K562 (cell line): Measurements from ENCODE around the gene PPP1R13L.
A peak's percentile ranks its signal among the peaks of the same experiment; 100 is the strongest.

ENCODE experiments used
- JUND ChIP-seq, 2 experiments: IDR thresholded peaks; 2 replicates in 1 of 2; 3 replicates in 1 of 2; pipeline ENCODE4 v1.6.1; 2011; ENCODE audit warnings: borderline replicate concordance in 2 of 2, low read depth in 2 of 2, low read length in 2 of 2, improper control_type of control experiment in 1 of 2, missing biosample characterization in 1 of 2, missing genetic modification characterization in 1 of 2, missing genetic modification reagents in 1 of 2
- KLF10 ChIP-seq: fragments of 250-450 bp; sonication (Bioruptor Pico); IDR thresholded peaks from 2 replicates; pipeline ENCODE4 v1.6.1; 2021; ENCODE audit warnings: matching md5 sums
- NFYB ChIP-seq: IDR thresholded peaks from 2 replicates; pipeline ENCODE4 v1.6.1; 2011; ENCODE audit warnings: mild to moderate bottlenecking, moderate library complexity; ENCODE audit not compliant: insufficient read length; ENCODE audit errors: extremely low read depth
- RB1 ChIP-seq: fragments of 450-650 bp; IDR thresholded peaks from 2 replicates; pipeline ENCODE4 v1.6.1; 2017; ENCODE audit warnings: low read depth, mild to moderate bottlenecking
- TCF7L2 ChIP-seq: fragments of 150-350 bp; IDR thresholded peaks from 2 replicates; pipeline ENCODE4 v1.6.1; 2016; ENCODE audit warnings: low read depth, mild to moderate bottlenecking, low read length, moderate library complexity
- ZNF311 ChIP-seq: fragments of 250-450 bp; sonication (Bioruptor Pico); IDR thresholded peaks from 2 replicates; pipeline ENCODE4 v1.4.0; 2020; ENCODE audit warnings: mild to moderate bottlenecking, moderate library complexity
- ZNF561 ChIP-seq: fragments of 450-650 bp; formaldehyde crosslinking; conservative IDR thresholded peaks from 2 replicates; pipeline ENCODE4 v1.4.0; 2020; ENCODE audit warnings: mild to moderate bottlenecking, moderate library complexity
- TF ChIP-seq, protein P1 (sequence below), 2 experiments: fragments of 450-650 bp; IDR thresholded peaks; 2 replicates each; pipeline ENCODE4 v1.6.1; 2018; ENCODE audit warnings: mild to moderate bottlenecking in 2 of 2, low read depth in 1 of 2; ENCODE audit not compliant: partially characterized antibody in 2 of 2
- TF ChIP-seq, protein P2 (sequence below): fragments of 150-350 bp; conservative IDR thresholded peaks from 2 replicates; pipeline ENCODE4 v1.6.1; 2014; ENCODE audit warnings: low read length

DNA sequence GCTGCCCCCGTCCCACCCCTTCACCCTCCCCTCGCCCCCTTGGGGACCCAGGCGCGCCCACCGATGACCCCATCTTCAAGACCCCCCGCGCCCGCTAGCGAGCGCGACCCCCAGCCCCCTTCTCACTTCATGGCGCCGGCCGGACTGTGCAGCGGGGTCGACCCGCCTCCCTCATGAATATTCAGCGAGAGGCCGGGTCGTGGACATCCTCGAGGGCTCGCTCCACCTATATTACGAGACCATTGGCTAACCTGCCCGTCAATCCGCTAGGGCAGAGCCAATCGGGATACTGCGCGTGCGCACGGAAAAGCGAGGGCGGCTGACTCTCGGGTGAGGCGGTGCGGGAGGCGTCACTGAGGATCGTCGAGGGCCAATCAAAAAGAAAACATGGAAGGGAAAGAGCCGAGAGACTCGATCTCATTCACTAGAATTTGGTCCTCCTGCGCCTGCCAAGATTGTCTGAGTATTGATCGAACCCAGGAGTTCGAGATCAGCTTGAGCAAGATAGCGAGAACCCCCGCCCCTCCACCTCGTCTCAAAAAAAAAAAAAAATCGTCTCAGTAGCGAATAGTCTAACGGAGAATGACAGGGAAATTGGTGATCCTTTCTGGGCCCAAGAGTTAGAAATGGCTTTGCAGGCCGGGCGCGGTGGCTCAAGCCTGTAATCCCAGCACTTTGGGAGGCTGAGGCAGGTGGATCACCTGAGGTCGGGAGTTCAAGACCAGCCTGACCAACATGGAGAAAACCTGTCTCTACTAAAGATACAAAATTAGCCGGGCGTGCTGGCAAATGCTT lies 34.3 kb downstream of the PPP1R13L start, which contains the start of gene ERCC2:
- TF ChIP-seq NFYB = peak; percentile 97
- peak; percentile 56 for TF ChIP-seq JUND (IDR thresholded peaks at IDR 0.05; ENCODE audit: borderline replicate concordance, low read depth, low read length)
- no peak for TF ChIP-seq JUND (tag; IDR thresholded peaks at IDR 0.05; ENCODE audit: borderline replicate concordance, low read depth, low read length)
- no peak for TF ChIP-seq ZNF311 (CRISPR knock-in tag)
- no peak for TF ChIP-seq ZNF561
- TF ChIP-seq RB1 = no peak; the same call in 1 of the 2 replicates
- TF ChIP-seq, protein P1, sequence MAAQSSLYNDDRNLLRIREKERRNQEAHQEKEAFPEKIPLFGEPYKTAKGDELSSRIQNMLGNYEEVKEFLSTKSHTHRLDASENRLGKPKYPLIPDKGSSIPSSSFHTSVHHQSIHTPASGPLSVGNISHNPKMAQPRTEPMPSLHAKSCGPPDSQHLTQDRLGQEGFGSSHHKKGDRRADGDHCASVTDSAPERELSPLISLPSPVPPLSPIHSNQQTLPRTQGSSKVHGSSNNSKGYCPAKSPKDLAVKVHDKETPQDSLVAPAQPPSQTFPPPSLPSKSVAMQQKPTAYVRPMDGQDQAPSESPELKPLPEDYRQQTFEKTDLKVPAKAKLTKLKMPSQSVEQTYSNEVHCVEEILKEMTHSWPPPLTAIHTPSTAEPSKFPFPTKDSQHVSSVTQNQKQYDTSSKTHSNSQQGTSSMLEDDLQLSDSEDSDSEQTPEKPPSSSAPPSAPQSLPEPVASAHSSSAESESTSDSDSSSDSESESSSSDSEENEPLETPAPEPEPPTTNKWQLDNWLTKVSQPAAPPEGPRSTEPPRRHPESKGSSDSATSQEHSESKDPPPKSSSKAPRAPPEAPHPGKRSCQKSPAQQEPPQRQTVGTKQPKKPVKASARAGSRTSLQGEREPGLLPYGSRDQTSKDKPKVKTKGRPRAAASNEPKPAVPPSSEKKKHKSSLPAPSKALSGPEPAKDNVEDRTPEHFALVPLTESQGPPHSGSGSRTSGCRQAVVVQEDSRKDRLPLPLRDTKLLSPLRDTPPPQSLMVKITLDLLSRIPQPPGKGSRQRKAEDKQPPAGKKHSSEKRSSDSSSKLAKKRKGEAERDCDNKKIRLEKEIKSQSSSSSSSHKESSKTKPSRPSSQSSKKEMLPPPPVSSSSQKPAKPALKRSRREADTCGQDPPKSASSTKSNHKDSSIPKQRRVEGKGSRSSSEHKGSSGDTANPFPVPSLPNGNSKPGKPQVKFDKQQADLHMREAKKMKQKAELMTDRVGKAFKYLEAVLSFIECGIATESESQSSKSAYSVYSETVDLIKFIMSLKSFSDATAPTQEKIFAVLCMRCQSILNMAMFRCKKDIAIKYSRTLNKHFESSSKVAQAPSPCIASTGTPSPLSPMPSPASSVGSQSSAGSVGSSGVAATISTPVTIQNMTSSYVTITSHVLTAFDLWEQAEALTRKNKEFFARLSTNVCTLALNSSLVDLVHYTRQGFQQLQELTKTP (IDR thresholded peaks at IDR 0.05; ENCODE audit: low read depth in 1 of 2, partially characterized antibody in 2 of 2) = peak in 1 of 2 experiments; percentile 64
- TF ChIP-seq, protein P2, sequence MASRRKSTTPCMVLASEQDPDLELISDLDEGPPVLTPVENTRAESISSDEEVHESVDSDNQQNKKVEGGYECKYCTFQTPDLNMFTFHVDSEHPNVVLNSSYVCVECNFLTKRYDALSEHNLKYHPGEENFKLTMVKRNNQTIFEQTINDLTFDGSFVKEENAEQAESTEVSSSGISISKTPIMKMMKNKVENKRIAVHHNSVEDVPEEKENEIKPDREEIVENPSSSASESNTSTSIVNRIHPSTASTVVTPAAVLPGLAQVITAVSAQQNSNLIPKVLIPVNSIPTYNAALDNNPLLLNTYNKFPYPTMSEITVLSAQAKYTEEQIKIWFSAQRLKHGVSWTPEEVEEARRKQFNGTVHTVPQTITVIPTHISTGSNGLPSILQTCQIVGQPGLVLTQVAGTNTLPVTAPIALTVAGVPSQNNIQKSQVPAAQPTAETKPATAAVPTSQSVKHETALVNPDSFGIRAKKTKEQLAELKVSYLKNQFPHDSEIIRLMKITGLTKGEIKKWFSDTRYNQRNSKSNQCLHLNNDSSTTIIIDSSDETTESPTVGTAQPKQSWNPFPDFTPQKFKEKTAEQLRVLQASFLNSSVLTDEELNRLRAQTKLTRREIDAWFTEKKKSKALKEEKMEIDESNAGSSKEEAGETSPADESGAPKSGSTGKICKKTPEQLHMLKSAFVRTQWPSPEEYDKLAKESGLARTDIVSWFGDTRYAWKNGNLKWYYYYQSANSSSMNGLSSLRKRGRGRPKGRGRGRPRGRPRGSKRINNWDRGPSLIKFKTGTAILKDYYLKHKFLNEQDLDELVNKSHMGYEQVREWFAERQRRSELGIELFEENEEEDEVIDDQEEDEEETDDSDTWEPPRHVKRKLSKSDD = no peak
- TF ChIP-seq TCF7L2 = no peak
- TF ChIP-seq KLF10 (CRISPR knock-in tag) = no peak
